ENCODE measurements around the gene PARD3. TPM values are rescaled to one million over a fixed set of nuclear protein-coding genes. Genes with fewer than 3 reads are reported as not detected.

The PARD3 gene
- total RNA-seq, 2 experiments from 2014 or later, result 0.93 to 1.2 TPM

DNA sequence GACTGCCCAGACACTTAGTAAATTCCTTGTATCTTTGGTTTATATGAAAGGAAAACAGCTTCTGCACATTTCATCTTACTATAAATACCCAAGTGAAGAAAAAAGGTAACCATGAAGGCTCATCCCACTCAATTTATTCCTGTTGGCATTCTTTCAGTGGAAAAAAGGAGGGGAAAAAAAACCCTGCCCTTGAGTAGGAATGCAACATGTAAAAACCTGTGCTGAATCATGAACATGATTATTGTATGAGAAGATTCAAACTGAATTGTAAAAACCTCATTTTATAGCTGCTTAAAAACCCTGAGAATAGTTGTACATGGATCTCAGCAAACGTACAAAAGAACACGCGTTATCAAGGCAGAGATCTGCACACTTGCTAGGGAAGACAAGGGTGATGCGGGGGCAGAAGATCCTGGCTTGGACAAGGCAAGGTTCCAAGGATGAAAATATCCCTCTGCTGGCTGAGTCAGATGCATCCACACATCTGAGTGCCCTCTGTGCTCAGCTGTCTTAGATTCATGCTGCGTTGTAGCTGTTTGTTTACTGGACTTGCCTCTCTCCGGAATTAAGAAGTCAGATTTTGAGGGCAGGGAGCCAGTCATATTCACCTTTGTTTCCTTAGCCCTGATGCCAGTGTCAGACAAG is 658.2 kb downstream of the PARD3 start:
- H3K27me3 Mint-ChIP-seq, result peaks cover 2% of the 10 kb centered on the region
- no peak overlapping the region for H3K27ac Mint-ChIP-seq
- no peak overlapping the region for H3K4me3 Mint-ChIP-seq
- H3K4me1 Mint-ChIP-seq (ENCODE audit: low read depth), result no peaks in the 10 kb centered on the region
- no peak for DNase-seq
- CTCF ChIA-PET, result no interaction called here
- POLR2A ChIA-PET, result no interaction called here
- H3K36me3 Mint-ChIP-seq, result no peaks in the 10 kb centered on the region
- H3K9me3 Mint-ChIP-seq, result no peaks in the 10 kb centered on the region
- intact Hi-C loops (cut with micrococcal nuclease), result no loop called here

DNA sequence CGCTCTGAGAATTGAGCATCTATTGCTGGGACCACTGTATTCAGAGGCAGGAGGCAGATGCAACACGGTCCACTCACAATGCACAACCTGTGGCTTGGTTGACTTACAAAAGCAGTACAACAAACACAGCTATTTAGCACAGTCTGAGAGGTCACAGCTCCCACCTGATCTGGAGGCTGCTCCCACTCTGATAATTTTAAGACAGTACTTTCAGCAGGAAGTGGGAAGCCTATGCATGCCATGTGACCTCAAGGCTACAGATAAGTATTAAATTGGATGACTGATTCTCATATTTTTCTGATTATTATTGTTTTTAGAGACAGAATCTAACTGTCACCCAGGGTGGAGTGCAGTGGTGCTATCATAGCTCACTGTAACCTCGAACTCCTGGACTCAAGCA is 659.3 kb downstream of the PARD3 start:
- Mint-ChIP-seq H3K4me3 (no peak overlapping the region), H3K27me3 (peaks cover 2% of the 10 kb centered on the region), H3K4me1 (ENCODE audit: low read depth) (no peaks in the 10 kb centered on the region), H3K9me3 (no peaks in the 10 kb centered on the region), H3K27ac (no peak overlapping the region), H3K36me3 (no peaks in the 10 kb centered on the region)
- no peak for DNase-seq
- intact Hi-C loops (cut with micrococcal nuclease), result no loop called here
- ChIA-PET CTCF (no interaction called here), POLR2A (no interaction called here)

DNA sequence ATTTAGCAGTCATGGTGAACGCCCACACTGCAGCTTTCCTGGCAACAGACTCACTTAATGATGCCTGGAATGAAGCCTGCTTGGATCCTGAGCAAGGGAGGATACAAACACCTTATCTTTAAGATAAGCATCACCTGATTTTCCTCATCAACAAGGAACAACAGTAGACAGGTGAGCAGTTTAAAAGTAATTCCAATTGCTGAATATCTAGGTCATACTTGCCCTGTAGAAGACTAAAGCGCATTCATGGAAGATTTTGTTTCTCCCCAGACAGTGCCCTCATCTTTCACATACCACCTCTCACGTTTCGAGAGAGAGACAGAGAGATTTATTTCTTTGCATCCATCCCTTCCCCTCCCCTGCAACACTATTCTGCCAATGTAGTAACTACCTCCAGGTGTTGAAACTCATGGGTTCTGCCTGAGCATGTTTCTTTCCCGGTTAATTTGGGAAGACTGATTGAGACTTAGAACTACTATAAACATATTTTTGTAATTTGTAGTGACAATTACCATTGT is 660.7 kb downstream of the PARD3 start:
- POLR2A ChIA-PET, result no interaction called here
- no peak for DNase-seq
- Mint-ChIP-seq H3K27me3 (peaks cover 2% of the 10 kb centered on the region), H3K4me3 (no peak overlapping the region), H3K9me3 (no peaks in the 10 kb centered on the region), H3K27ac (no peak overlapping the region), H3K4me1 (ENCODE audit: low read depth) (no peaks in the 10 kb centered on the region), H3K36me3 (no peaks in the 10 kb centered on the region)
- CTCF ChIA-PET, result no interaction called here
- intact Hi-C loops (cut with micrococcal nuclease), result no loop called here

DNA sequence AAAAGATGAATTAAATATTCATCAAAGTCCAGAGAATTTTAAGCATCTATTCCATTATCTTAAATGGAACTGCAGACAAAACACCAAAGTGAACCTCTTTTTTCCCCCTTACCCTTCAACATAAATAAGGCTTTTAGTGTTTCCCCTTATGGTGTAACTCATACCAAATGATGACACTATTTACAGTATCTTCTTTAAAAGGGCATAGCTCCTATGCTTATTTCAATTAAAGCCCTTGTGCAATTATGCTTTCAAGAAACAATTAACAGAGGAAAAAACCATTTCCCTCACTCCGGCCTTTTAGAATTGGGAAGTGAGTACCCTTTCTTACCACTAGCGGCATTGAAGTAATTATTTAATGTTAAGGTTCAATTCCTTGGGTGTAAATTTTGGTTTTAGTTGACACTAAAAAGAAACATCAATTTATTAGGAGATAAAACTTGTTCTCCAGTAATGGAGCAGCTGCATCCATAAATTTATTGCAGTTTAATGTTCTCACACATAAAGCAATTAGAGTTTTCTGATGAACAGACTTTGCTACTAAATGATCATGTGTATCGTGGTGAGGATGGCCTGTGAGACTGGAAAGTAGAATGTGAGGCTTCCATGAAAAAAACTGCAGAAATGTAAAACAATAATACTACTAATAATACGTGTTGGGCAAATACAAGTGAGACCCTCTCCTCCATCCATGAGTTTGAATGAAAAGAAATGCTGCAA is 661.3 kb downstream of the PARD3 start:
- no peak overlapping the region for H3K27ac Mint-ChIP-seq
- intact Hi-C loops (cut with micrococcal nuclease), result no loop called here
- no peak overlapping the region for H3K4me3 Mint-ChIP-seq
- no peaks in the 10 kb centered on the region for H3K36me3 Mint-ChIP-seq
- peaks cover 2% of the 10 kb centered on the region for H3K27me3 Mint-ChIP-seq
- ChIA-PET CTCF (no interaction called here), POLR2A (no interaction called here)
- DNase-seq, result no peak
- H3K9me3 Mint-ChIP-seq, result no peaks in the 10 kb centered on the region
- no peaks in the 10 kb centered on the region for H3K4me1 Mint-ChIP-seq (ENCODE audit: low read depth)

DNA sequence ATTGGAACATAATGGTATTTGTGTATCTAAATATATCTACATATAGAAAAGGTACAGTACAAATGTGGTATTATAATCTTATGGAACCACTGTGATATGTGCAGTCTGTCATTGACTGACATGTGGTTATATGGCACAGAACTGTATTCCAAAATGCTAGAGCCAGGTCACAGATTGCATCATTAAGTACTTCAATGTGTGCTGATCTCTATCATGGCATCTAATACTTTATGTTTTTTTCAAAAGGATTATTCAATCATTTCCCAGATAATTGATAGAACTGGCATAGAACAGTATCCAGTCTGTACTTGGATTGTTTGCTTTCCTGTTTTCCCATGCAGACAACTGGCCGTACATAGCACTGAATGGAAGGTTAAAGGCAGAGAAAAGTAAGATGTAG is 662.7 kb downstream of the PARD3 start:
- ChIA-PET CTCF (no interaction called here), POLR2A (no interaction called here)
- Mint-ChIP-seq H3K27ac (no peak overlapping the region), H3K4me3 (no peak overlapping the region), H3K27me3 (peaks cover 2% of the 10 kb centered on the region), H3K36me3 (no peaks in the 10 kb centered on the region), H3K4me1 (ENCODE audit: low read depth) (no peaks in the 10 kb centered on the region), H3K9me3 (no peaks in the 10 kb centered on the region)
- intact Hi-C loops (cut with micrococcal nuclease), result no loop called here
- DNase-seq, result no peak

DNA sequence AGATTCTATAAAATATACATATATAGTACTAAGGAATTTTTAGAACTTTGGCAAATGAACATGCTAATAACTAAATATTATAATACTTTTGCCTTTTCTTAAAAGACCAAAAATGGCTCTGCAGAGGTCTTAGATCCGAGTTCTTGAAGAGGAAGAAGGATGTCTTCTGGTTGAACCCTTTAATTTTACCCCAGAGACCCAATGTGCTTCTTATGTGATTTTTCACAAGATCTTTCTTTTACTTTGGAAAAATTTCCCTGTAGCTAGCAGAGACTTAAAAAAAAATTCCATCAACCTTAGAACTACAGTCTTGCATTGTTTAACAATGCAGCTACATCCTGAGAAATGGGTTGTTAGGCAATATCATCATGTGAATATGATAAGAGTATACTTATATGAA is 663.2 kb downstream of the PARD3 start:
- Mint-ChIP-seq H3K9me3 (no peaks in the 10 kb centered on the region), H3K27ac (no peak overlapping the region), H3K4me3 (no peak overlapping the region), H3K4me1 (ENCODE audit: low read depth) (no peaks in the 10 kb centered on the region), H3K27me3 (peaks cover 2% of the 10 kb centered on the region), H3K36me3 (no peaks in the 10 kb centered on the region)
- POLR2A ChIA-PET, result no interaction called here
- CTCF ChIA-PET, result no interaction called here
- intact Hi-C loops (cut with micrococcal nuclease), result no loop called here
- DNase-seq, result no peak

DNA sequence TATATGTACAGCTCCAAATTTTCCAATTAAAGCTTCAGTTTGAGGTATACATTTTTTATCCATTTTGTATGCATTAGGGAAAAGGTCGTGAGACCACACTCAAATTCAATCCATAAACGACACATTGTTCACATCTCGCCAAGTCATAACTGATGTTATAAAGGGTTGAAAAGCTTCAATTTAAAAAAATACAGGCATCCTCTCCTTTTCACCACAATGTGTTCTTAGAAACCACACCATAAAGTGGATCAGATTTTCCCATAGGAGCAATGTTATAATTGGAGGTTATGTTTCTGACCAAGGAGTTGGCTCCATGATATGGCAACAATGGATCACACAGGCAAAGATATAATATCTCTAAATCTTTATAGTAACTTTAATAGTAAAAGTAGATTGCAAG is 663.6 kb downstream of the PARD3 start:
- no peaks in the 10 kb centered on the region for H3K4me1 Mint-ChIP-seq (ENCODE audit: low read depth)
- ChIA-PET CTCF (no interaction called here), POLR2A (no interaction called here)
- intact Hi-C loops (cut with micrococcal nuclease), result no loop called here
- no peak for DNase-seq
- no peaks in the 10 kb centered on the region for H3K36me3 Mint-ChIP-seq
- no peaks in the 10 kb centered on the region for H3K9me3 Mint-ChIP-seq
- peaks cover 5% of the 10 kb centered on the region for H3K27me3 Mint-ChIP-seq
- no peak overlapping the region for H3K4me3 Mint-ChIP-seq
- H3K27ac Mint-ChIP-seq, result no peak overlapping the region

DNA sequence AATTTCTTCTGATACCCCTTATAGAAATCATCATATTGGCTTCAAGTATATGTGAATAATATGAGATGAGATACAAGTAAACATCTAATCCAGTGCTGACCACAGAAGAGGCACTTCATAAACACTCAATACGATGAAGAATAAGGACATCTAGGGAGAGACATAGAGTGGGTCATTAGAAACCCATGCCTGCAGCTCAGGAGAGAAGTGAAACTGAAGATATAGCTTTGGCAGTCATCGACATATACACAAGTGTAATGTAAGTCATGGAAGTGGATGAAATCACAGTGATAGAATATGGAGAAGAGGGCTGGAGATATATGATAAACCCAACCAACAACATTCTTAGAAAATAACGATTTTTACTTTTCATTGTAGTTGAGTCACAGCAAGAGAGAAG is 665.0 kb downstream of the PARD3 start:
- H3K9me3 Mint-ChIP-seq, result no peaks in the 10 kb centered on the region
- H3K4me1 Mint-ChIP-seq (ENCODE audit: low read depth), result no peaks in the 10 kb centered on the region
- intact Hi-C loops (cut with micrococcal nuclease), result no loop called here
- CTCF ChIA-PET, result no interaction called here
- peaks cover 6% of the 10 kb centered on the region for H3K27me3 Mint-ChIP-seq
- H3K4me3 Mint-ChIP-seq, result no peak overlapping the region
- no peak for DNase-seq
- H3K27ac Mint-ChIP-seq, result no peak overlapping the region
- no peaks in the 10 kb centered on the region for H3K36me3 Mint-ChIP-seq
- POLR2A ChIA-PET, result no interaction called here

DNA sequence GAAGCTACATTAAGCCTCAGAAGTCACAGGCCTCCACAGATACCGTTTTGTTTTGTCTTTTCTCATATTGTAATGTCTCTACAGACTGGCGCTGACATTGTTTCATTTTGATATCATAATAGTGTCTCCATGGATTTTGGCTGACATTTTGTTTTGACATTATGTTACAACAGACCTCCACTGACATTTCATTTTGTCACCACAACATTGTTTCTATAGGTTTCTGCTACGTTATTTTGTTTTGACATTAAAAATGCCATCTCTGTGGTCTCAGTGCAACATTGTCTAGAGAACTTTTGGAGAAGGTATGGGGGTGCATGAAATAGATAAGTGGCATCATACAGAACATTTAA is 666.8 kb downstream of the PARD3 start:
- no peaks in the 10 kb centered on the region for H3K9me3 Mint-ChIP-seq
- no peak overlapping the region for H3K27ac Mint-ChIP-seq
- POLR2A ChIA-PET, result no interaction called here
- no peaks in the 10 kb centered on the region for H3K4me1 Mint-ChIP-seq (ENCODE audit: low read depth)
- no peaks in the 10 kb centered on the region for H3K36me3 Mint-ChIP-seq
- peaks cover 4% of the 10 kb centered on the region for H3K27me3 Mint-ChIP-seq
- intact Hi-C loops (cut with micrococcal nuclease), result no loop called here
- DNase-seq, result no peak
- CTCF ChIA-PET, result no interaction called here
- H3K4me3 Mint-ChIP-seq, result no peak overlapping the region

DNA sequence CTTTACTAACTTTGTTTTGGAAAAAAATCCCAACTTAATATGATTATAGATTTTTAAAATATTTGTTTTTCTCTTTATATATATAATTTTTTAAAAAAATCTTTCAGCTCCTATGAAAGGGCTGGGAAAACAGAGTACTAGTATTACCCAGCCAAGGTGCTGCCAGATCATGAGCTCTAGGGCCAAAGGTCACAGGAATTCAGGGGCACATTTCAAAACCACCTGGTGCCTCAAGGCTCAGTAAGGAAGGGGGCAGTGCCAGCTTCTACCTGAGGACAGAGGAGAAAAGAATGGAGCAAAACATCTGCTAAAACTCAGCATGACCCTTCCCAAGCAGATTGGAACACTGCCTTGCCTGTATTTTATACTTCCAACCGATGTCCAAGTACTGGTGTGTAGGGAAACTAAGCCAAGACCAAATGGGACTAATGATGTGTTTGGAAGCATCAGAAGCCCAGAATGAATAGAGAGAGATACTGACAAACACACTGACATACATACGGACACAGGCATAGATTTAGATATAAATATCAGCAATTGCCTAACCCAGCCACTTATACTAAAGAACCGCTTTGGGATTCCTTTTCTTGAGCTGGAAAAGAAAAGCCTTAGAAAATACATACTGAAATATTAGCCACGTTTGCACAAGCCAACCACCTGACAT is 667.3 kb downstream of the PARD3 start:
- no peak overlapping the region for H3K27ac Mint-ChIP-seq
- H3K36me3 Mint-ChIP-seq, result no peaks in the 10 kb centered on the region
- H3K4me3 Mint-ChIP-seq, result no peak overlapping the region
- DNase-seq, result no peak
- intact Hi-C loops (cut with micrococcal nuclease), result no loop called here
- H3K27me3 Mint-ChIP-seq, result peaks cover 4% of the 10 kb centered on the region
- POLR2A ChIA-PET, result no interaction called here
- H3K9me3 Mint-ChIP-seq, result no peaks in the 10 kb centered on the region
- H3K4me1 Mint-ChIP-seq (ENCODE audit: low read depth), result no peaks in the 10 kb centered on the region
- CTCF ChIA-PET, result interaction anchor here (0.6 kb wide), 1 partner anchor 38 kb away, joined by 3 read pairs; no protein-coding TSS in a partner anchor

DNA sequence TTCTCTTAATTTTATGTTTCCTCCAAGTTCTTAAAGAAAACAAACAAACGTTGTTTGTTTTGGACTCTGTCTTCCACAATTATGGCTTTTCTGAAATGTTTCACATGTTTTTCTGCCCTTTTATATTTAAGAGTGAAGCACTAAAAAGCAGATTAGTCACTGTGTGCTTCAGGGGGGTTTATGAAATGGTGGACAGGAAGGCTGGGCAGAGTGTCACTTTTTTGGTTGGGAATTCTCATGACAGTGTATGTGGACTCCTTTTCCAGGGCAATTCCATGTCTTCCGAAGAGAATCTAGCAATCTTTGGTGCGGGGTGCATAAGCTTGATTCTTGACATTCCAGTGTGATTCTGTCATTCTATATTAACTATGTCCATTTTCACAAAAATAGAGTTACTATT is 669.4 kb downstream of the PARD3 start:
- Mint-ChIP-seq H3K4me3 (no peak overlapping the region), H3K27ac (no peak overlapping the region), H3K27me3 (peaks cover 4% of the 10 kb centered on the region), H3K4me1 (ENCODE audit: low read depth) (no peaks in the 10 kb centered on the region), H3K9me3 (no peaks in the 10 kb centered on the region), H3K36me3 (no peaks in the 10 kb centered on the region)
- ChIA-PET CTCF (no interaction called here), POLR2A (no interaction called here)
- no peak for DNase-seq
- intact Hi-C loops (cut with micrococcal nuclease), result no loop called here

DNA sequence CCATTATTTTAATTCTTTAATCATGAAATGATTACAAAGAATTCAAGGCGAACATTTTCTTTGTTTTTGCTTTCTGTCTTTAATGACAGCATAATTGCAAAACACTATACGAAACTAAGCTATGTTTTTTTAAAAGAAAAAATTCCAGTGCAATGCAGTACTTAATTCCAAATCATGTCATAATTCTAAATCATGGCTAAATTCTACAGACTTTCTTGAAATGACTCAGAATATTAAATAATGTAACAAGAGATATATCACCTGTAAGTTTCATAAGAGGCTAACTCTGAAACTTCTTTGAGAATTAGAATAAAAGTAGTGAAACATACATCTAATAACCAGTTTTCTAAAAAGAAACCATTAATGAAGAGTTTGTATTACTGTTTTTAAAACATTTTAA is 671.6 kb downstream of the PARD3 start:
- POLR2A ChIA-PET, result no interaction called here
- H3K27me3 Mint-ChIP-seq, result peaks cover 9% of the 10 kb centered on the region

More for the DNA sequence above, 671.6 kb downstream of the PARD3 start:
- Mint-ChIP-seq H3K4me1 (ENCODE audit: low read depth) (no peaks in the 10 kb centered on the region), H3K27ac (no peak overlapping the region), H3K4me3 (no peak overlapping the region), H3K9me3 (no peaks in the 10 kb centered on the region), H3K36me3 (no peaks in the 10 kb centered on the region)
- CTCF ChIA-PET, result no interaction called here
- intact Hi-C loops (cut with micrococcal nuclease), result no loop called here
- DNase-seq, result no peak
